Natural killer cell (primary cell): ENCODE data around the gene MSANTD2. TPM values are rescaled to one million over a fixed set of nuclear protein-coding genes. Genes with fewer than 3 reads are reported as not detected.

Source experiments
- ATAC-seq, 3 donors: fragments of 150-1000 bp in 2 of 3; fragments of 200-7000 bp in 1 of 3; cut with Tn5 transposase; 1 replicate in 1 of 3; 2 replicates in 2 of 3; pipeline ENCODE4 v1.10.0; 2021; ENCODE audit warnings: mild to moderate bottlenecking in 2 of 3, moderate library complexity in 2 of 3
- DNase-seq, 2 donors: peaks; one replicate each; pipeline versions ENCODE4 v3.0.0 to v3.0.0-alpha.2; 2013 to 2021; ENCODE audit warnings: mixed read lengths in 1 of 2
- H3K27ac ChIP-seq: one replicate; pipeline ENCODE4 v1.5.1; 2013; ENCODE audit warnings: mild to moderate bottlenecking, low read length
- H3K27me3 ChIP-seq: one replicate; pipeline ENCODE4 v1.6.1; 2013; ENCODE audit warnings: low read length; ENCODE audit not compliant: control insufficient read depth, insufficient read depth
- H3K36me3 ChIP-seq: one replicate; pipeline ENCODE4 v1.6.1; 2013; ENCODE audit warnings: low read length; ENCODE audit not compliant: control insufficient read depth, insufficient read depth
- H3K4me1 ChIP-seq: one replicate; pipeline ENCODE4 v1.6.1; 2013; ENCODE audit warnings: low read length; ENCODE audit not compliant: control insufficient read depth, insufficient read depth
- H3K4me3 ChIP-seq: one replicate; pipeline ENCODE4 v1.5.1; 2013; ENCODE audit warnings: low read length
- H3K9me3 ChIP-seq: one replicate; pipeline ENCODE4 v1.6.1; 2013; ENCODE audit warnings: low read length; ENCODE audit not compliant: control insufficient read depth, insufficient read depth
- H3K27ac Mint-ChIP-seq, 2 donors: one replicate each; pipeline ENCODE4 v1.8.0; 2022; ENCODE audit warnings: mild to moderate bottlenecking in 2 of 2, mixed read lengths in 2 of 2, moderate library complexity in 1 of 2
- H3K27me3 Mint-ChIP-seq, 2 donors: one replicate each; pipeline ENCODE4 v1.8.0; 2022; ENCODE audit warnings: low read depth in 2 of 2, mixed read lengths in 2 of 2
- H3K36me3 Mint-ChIP-seq: one replicate; pipeline ENCODE4 v1.8.0; 2022; ENCODE audit warnings: mixed read lengths
- H3K4me1 Mint-ChIP-seq, 2 donors: one replicate each; pipeline ENCODE4 v1.8.0; 2022; ENCODE audit warnings: mixed read lengths in 2 of 2
- H3K4me3 Mint-ChIP-seq: one replicate; pipeline ENCODE4 v1.8.0; 2022; ENCODE audit warnings: mild to moderate bottlenecking, moderate library complexity, mixed read lengths
- H3K9me3 Mint-ChIP-seq, 2 donors: one replicate each; pipeline ENCODE4 v1.8.0; 2022; ENCODE audit warnings: mixed read lengths in 2 of 2
- WGBS: methylation state at CpG from one replicate; pipeline ENCODE4 v1.1.7; 2013; ENCODE audit warnings: missing lambda C conversion rate; ENCODE audit not compliant: insufficient coverage; 5-methylcytosine and 5-hydroxymethylcytosine counted together
- intact Hi-C: fragments of 100-400 bp; cut with micrococcal nuclease; formaldehyde crosslinking; loops from one replicate; pipeline ENCODE4 v1.14.2; 2022
- total RNA-seq, 4 donors: library from RNA; stranded (reverse); fragments of 120-200 nt in 1 of 4; gene quantifications; one replicate each; pipeline versions ENCODE4 v1.2.3 to v1.2.4, GENCODE V29; 2013 to 2022
- TF ChIP-seq, protein P1 (sequence below): fragments of 200-600 bp; IDR thresholded peaks from one replicate; pipeline ENCODE4 v1.8.0; 2022; ENCODE audit warnings: antibody characterized with exemption

The MSANTD2 gene
- total RNA-seq, 3 donors from 2014 or later (not counting 1 experiment from before 2014, with no cell fraction given) = 10.1 to 14.1 (median 13.3) TPM

DNA sequence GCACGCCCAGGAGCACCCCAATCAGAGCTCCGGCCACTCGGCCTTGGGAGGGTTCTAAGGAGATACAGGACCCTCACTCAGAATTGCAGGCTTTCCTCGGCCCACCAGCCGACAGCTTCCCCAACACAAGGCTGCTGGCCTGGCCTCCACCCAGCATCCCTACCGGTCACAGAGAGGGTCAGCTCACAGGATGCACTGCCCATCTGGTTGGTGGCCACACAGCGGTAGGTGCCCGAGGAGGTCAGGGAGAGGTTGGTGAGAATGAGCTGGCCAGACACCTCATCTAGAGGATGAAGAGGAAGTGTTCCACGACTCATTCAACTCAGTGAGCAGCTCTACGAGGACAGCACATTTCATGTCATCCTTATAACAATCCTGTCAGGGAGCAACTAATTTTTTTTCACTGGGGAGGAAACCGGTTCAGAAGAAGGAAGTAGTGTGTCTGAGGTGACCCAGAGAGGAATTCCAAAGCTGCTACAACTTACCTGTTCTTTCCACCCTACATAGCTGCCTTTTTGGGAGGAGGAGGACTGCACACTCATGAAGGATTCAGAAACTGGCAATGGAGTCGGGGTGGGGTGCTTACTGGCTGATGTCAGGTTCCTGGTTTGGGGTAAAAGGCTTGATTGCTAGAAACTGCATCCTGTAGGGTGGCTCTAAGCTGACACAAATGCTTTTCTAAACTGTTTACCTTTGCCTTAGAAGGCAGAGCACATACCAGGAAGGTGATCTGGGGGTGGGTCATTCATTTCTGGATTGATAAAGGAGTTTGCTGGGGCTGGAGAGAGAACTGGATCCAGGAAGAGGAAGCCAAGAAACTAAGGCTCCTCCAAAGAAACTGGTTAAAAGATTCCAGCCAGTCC, 51.5 kb downstream of the MSANTD2 start:
- H3K36me3 ChIP-seq = no peaks in the 10 kb centered on the region
- 74% methylated on average over 11 of the region's 12 CpGs for WGBS
- H3K27me3 Mint-ChIP-seq = peaks cover 14 to 18% of the 10 kb centered on the region in 2 donors
- no peak overlapping the region for H3K27ac ChIP-seq
- ATAC-seq (no peak), DNase-seq (no peak)
- no peak overlapping the region for H3K4me3 Mint-ChIP-seq
- H3K4me3 ChIP-seq = no peak overlapping the region
- H3K4me1 Mint-ChIP-seq = peaks cover 0 to 7% of the 10 kb centered on the region in 2 donors
- H3K27ac Mint-ChIP-seq = no peak overlapping the region
- TF ChIP-seq, protein P1, sequence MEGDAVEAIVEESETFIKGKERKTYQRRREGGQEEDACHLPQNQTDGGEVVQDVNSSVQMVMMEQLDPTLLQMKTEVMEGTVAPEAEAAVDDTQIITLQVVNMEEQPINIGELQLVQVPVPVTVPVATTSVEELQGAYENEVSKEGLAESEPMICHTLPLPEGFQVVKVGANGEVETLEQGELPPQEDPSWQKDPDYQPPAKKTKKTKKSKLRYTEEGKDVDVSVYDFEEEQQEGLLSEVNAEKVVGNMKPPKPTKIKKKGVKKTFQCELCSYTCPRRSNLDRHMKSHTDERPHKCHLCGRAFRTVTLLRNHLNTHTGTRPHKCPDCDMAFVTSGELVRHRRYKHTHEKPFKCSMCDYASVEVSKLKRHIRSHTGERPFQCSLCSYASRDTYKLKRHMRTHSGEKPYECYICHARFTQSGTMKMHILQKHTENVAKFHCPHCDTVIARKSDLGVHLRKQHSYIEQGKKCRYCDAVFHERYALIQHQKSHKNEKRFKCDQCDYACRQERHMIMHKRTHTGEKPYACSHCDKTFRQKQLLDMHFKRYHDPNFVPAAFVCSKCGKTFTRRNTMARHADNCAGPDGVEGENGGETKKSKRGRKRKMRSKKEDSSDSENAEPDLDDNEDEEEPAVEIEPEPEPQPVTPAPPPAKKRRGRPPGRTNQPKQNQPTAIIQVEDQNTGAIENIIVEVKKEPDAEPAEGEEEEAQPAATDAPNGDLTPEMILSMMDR = no peak
- intact Hi-C loops = loop anchor here (1.0 kb wide), 1 partner anchor 12 kb away; no protein-coding TSS in a partner anchor
- no peaks in the 10 kb centered on the region for H3K9me3 Mint-ChIP-seq
- no peaks in the 10 kb centered on the region for H3K36me3 Mint-ChIP-seq
- no peaks in the 10 kb centered on the region for H3K27me3 ChIP-seq
- no peaks in the 10 kb centered on the region for H3K9me3 ChIP-seq
- peaks cover 31% of the 10 kb centered on the region for H3K4me1 ChIP-seq

DNA sequence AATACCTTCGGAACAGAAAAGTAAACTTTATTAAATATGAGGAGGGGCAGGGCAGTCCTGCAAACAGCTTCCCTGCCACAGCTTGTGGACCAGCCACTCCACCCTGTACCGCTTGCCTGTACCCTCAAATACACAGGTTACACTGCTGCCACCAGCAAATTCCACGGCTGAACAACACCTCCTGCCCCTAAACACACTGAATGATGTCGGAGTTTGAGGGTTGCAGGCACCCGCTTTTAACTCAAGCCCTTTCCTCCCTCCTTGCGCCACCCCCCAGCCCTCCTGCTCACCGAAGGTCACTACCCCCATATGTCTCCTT, 52.1 kb downstream of the MSANTD2 start:
- H3K27ac ChIP-seq = no peak overlapping the region
- Mint-ChIP-seq H3K4me3 (no peak overlapping the region), H3K36me3 (no peaks in the 10 kb centered on the region), H3K27me3 (peaks cover 14 to 23% of the 10 kb centered on the region in 2 donors), H3K4me1 (peaks cover 0 to 7% of the 10 kb centered on the region in 2 donors), H3K27ac (no peak overlapping the region), H3K9me3 (no peaks in the 10 kb centered on the region)
- H3K36me3 ChIP-seq = no peaks in the 10 kb centered on the region
- no peak overlapping the region for H3K4me3 ChIP-seq
- no peak for DNase-seq
- 93% methylated on average over 6 of the region's 7 CpGs for WGBS
- H3K9me3 ChIP-seq = no peaks in the 10 kb centered on the region
- H3K4me1 ChIP-seq = peaks cover 31% of the 10 kb centered on the region
- H3K27me3 ChIP-seq = no peaks in the 10 kb centered on the region
- TF ChIP-seq, protein P1 = no peak
- ATAC-seq = no peak
- intact Hi-C loops = loop anchor here (1.0 kb wide), 1 partner anchor 12 kb away; no protein-coding TSS in a partner anchor

DNA sequence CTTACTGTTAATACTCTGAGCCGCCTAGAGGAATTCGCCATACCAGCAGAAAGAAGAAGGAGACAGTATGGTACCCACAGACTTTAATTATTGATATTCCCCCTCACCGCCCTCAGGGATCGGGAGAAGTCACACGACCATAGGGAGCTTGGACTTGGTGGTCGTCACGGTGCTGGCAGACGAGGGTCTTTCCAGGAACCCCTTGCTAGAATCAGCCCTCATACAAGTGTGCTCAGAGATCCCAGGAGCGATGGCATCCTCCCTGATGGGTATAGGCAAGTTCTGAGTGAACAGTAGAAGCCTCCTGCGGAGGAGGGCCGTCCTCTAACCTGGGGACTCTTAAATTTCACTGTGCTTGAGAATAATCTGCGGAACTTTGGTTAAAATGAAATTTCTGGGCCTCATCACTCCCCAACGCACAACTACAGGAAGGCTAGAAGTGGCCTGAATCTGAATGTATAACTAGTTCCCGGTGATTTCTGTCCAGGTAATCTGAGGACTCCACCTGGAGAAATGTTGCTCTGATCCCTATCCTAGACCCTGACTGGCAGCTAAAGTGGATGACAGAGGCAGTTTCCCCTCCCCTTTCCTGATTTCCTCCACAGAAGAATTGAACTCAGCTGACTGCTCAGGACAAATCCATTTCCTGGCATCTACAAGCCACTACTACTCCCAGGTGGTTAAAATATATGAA, 52.7 kb downstream of the MSANTD2 start:
- TF ChIP-seq, protein P1 = no peak
- Histone ChIP-seq H3K36me3 (no peaks in the 10 kb centered on the region), H3K9me3 (no peaks in the 10 kb centered on the region), H3K27me3 (no peaks in the 10 kb centered on the region), H3K4me3 (no peak overlapping the region), H3K4me1 (peaks cover 31% of the 10 kb centered on the region), H3K27ac (no peak overlapping the region)
- H3K4me3 Mint-ChIP-seq = peak overlapping the region; percentile 92
- no peak for DNase-seq
- no peak for ATAC-seq
- H3K27me3 Mint-ChIP-seq = peaks cover 15 to 24% of the 10 kb centered on the region in 2 donors
- intact Hi-C loops = loop anchor here (1.0 kb wide), 1 partner anchor 13 kb away; no protein-coding TSS in a partner anchor
- H3K9me3 Mint-ChIP-seq = no peaks in the 10 kb centered on the region
- 75% methylated on average over 14 of the region's 14 CpGs for WGBS
- H3K27ac Mint-ChIP-seq = peak overlapping the region in 1 of 2 donors; percentile 91
- no peaks in the 10 kb centered on the region for H3K36me3 Mint-ChIP-seq
- H3K4me1 Mint-ChIP-seq = peaks cover 0 to 7% of the 10 kb centered on the region in 2 donors
